LNCAP (cell line): Measurements from ENCODE around the gene DDI2.

Experiments used
- CTCF ChIP-seq: fragments of 450-650 bp; IDR thresholded peaks from 2 replicates; pipeline ENCODE4 v1.5.1; 2017; ENCODE audit warnings: mild to moderate bottlenecking

DDI2 gene

GRCh38 chr1:15702722-15703550 lies 85.7 kb downstream of the DDI2 start:
- TF ChIP-seq CTCF = no peak

GRCh38 chr1:15703562-15703961 lies 86.3 kb downstream of the DDI2 start:
- TF ChIP-seq CTCF = no peak

- no peak for TF ChIP-seq CTCF
Observed at GRCh38 chr1:15704526-15705183, 87.4 kb downstream of the DDI2 start.

GRCh38 chr1:15705184-15705566 lies 87.9 kb downstream of the DDI2 start:
- TF ChIP-seq CTCF = no peak

GRCh38 chr1:15706751-15707150 lies 89.5 kb downstream of the DDI2 start:
- TF ChIP-seq CTCF = no peak

GRCh38 chr1:15707239-15707925 lies 90.1 kb downstream of the DDI2 start:
- no peak for TF ChIP-seq CTCF

- TF ChIP-seq CTCF = no peak
Observed at GRCh38 chr1:15708486-15709137, 91.4 kb downstream of the DDI2 start.
